ENCODE results near the gene OR10K1.

DNA sequence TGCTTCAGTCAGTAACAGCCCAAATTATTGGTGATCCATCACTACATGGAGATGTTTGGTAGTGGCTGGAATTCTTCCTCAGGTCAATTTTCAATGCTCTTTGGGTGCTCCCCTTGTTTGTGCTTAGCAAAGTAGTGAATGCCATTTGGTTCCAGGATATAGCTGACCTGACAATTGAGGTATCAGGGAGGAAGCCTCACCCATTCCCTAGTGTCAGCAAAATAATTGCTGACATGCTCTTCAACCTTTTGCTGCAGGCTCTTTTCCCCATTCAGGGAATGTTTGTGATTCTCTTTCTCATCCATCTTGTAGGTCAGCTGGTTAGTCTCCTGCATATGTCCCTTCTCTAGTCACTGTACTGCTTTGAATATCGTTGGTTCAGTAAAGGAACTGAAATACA lies 7.1 kb upstream of the OR10K1 start:
- no peak for TF ChIP-seq GATA3 (IDR thresholded peaks at IDR 0.05; ENCODE audit: low read depth, low read length)
- TF ChIP-seq GATA2 (IDR thresholded peaks at IDR 0.05; ENCODE audit: low read depth, low read length), result no peak

Data from SH-SY5Y (cell line).